Eye (tissue), 1 donor: ENCODE data around the gene EMC9.

Source experiments
- DNase-seq: peaks from one replicate; pipeline ENCODE4 v3.0.0-alpha.2; 2015

Gene EMC9

GRCh38 chr14:24130717-24131548 lies 10.5 kb downstream of the EMC9 start:
- peak; percentile 10 for DNase-seq

DNA sequence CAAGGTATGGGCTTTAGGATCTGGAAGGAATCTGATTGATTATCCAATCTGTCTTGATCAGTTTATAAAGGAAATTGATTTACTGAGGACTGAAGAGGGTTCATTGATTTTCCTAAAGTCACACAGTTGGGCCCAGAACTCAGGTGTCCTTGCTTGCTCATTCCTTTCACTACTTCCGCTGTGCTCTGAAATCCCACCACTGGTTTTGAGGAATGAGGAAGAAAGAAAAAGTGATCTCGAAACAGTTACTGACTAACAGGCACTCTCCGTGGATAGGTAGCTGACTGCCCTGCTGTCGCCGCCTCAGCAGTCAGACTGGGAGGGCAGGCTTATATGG lies 11.0 kb downstream of the EMC9 start, which contains the start of gene FITM1:
TSS of gene FITM1 (plus strand) at position 280 of the 337 bp plus-strand sequence. CDS start 905 bp downstream, outside the sequence.
- DNase-seq, result no peak

- DNase-seq, result no peak
Observed at GRCh38 chr14:24129410-24129998, 11.9 kb downstream of the EMC9 start.

DNA sequence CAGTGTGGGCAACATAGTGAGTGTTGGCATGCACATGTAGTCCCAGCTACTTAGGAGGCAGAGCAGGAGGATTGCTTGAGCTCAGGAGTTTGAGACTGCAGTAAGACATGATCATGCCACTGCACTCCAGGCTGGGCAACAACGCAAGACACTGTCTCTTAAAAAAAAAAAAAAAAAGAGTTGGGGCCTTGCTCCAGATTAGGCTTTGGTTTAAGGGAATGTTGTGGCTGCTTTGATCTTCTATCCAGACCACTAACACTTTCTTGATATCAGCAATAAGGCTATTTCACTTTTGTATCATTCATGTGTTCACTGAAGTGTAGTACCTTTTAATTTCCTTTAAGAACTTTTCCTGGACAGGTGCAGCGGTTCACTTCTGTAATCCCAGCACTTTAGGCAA lies 13.7 kb downstream of the EMC9 start:
- no peak for DNase-seq

- DNase-seq, result no peak
Observed at GRCh38 chr14:24126939-24127338, 14.5 kb downstream of the EMC9 start.

DNA sequence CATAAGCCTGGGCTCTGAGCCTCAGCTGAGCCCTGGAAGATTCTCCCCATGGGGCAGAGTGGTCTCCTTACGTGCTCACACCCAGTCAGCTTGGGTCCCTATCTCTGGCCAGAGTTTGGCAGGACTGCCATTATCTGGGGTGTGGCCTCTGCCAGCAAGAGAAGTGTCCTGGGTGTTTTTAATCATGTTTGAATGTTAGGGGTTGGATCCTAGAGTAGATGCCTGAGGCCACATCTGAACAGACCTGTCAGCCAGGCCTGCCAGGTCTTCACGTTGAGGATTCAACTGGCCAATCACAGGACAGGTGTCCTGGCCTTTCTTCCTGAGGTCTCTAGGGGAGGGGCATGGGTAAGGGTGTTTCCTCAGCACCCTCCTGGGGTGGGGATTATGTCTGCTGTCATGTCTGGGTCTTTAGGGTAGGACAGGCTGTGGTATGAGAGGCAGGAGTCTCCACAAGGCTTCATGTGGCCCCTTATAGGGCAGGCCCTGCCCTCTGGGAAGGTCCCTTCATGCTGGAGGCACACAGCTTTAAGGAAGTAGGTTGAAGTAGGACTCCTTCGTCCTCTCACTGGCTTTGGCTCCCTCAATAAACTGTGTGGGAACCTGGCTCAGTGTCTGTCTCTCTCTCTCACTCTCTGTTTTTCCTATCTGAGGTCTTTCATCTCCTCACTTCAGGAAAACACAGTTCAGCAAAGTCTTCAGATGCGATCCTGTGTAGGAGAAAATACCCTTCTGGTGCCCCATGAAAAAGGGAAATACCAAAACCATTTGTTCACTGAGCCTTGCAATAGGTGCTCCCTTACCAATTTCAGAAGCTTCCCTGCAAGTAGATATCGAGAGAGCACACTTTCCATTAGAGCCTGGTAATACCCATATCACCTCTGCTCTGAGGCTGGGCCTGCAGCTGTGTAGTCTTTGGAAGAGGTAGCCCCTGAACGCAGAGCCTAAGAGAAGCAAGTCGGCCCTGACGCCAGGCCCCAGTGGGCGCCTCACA lies 17.7 kb downstream of the EMC9 start:
- DNase-seq, result no peak

- no peak for DNase-seq
Observed at GRCh38 chr14:24122898-24123297, 18.5 kb downstream of the EMC9 start.

DNA sequence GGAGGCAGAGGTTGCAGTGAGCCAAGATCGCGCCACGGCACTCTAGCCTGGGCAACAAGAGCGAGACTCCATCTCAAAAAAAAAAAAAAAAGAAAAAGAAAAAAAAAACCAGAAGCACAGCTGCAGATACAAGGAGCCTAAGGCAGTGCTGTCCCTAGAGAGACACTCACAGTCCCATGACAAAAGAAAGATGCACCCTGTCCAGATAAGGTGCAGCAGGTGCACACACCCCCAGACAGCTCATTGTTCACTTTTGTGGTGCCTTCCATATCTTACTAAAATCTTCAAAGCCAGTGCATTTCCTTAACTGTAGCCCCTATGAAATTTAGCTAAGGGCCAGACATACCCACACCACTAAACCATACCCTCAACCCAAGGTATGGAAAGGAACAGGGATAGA lies 19.0 kb downstream of the EMC9 start:
- no peak for DNase-seq

GRCh38 chr14:24121210-24121609 lies 20.2 kb downstream of the EMC9 start:
- DNase-seq, result no peak

DNA sequence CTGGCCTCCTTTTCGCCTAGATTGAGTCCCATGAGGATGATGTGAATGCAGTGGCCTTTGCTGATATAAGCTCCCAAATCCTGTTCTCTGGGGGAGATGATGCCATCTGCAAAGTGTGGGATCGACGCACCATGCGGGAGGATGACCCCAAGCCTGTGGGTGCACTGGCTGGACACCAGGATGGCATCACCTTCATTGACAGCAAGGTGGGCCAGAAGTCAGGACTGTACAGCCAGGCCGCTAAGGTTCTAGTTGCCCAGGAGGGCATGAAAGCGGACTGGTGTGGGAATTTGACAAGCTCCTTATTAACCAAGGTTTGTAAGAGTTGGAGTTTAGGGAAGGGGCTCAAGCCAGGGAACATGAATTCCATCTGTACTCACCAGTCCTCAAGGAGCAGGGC lies 21.7 kb downstream of the EMC9 start:
- no peak for DNase-seq

GRCh38 chr14:24117179-24117578 lies 24.2 kb downstream of the EMC9 start:
- DNase-seq, result no peak

- no peak for DNase-seq
Observed at GRCh38 chr14:24116128-24116814, 25.1 kb downstream of the EMC9 start.

- no peak for DNase-seq
Observed at GRCh38 chr14:24115422-24116127, 25.8 kb downstream of the EMC9 start.

DNA sequence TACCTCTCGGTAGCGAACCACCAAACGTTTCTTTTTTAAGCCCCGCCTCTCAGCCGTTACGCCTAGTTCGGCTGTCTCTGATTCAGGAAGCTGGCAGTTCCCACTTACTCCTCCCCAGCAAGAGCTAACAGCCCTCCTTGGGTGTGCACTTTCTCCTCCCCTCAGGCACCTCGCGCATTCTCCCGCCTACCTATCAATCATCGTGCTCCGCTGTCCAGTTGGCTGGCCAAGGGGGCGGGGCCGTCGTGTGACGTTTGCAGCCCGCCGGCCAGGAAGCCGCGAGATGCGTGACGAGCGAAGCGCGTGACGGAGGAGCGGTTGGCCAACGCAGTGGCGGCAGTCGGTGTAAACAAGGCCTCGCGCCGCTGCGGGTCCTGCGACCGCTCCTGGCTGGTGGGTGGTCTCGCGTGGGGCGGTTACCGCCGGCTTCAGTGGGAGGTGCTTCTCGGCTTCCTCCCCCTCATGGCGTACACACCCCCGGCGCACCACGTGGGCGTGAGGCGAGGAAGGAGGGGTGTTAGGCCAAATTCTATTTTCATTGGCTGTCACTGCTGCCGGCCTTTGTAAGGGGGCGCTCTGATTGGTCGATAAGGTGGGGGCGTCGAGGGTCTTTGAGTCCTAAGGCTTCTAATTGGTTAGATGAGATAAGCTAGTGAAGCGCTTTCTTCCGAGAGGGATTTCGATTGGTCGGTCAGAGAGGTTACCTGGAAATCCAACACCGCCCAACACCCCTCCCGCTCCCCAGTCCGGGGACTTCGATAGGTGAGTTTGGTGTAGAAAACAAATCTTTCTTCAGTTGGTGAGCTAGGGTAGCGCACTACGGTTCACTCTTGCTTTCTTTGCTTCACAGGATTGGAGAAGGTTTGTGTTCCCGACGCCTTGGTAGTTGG lies 26.6 kb downstream of the EMC9 start, which contains the start of the genes DCAF11 and NRL:
TSS of gene DCAF11 (plus strand) at position 246 of the 890 bp plus-strand sequence. CDS start 818 bp downstream, outside the sequence.
TSS of gene NRL (minus strand) at position 418 of the 890 bp plus-strand sequence. CDS start 32,101 bp downstream, outside the sequence.
- DNase-seq, result peak; percentile 100

GRCh38 chr14:24113801-24114531 lies 27.4 kb downstream of the EMC9 start:
- peak; percentile 95 for DNase-seq

DNA sequence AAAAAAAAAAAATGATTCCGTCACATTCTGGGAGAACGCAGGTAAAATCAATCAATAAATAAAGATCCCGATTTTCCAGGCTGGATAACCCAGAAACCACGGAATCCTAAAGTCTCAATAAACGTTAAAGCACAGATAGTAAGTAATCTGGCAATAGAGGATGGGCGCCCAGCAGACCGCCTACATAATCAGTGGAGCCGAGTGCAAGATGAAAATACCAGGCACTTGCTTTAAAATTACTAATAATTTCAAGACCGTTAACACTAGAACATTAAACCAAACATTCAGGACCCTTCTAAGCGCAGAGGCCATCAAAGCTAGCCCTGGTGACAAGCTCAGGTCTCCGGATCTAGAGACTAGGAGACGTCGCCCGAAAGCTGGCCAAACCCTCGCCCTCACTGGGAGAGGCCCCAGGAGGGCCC lies 28.0 kb downstream of the EMC9 start:
- DNase-seq, result no peak

DNA sequence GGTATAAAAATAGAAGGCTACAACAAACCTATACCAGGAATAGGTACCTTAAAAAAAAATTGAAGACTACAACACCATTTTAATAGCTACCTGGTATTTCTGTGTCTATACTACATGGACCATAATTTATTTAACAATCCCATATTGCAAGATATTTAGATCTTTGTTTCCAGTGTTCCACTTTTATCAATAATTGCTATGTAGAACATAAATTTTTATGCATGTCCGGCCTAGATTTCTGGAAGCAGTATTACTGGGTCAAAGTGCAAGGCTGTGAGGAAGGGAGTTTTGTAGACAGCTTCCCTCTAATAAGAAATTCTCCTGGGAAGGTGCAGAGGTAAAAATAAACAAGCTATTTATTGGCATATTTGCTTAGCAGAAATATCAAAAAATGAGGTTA lies 30.9 kb downstream of the EMC9 start:
- no peak for DNase-seq

- no peak for DNase-seq
Observed at GRCh38 chr14:24110060-24110459, 31.3 kb downstream of the EMC9 start.

DNA sequence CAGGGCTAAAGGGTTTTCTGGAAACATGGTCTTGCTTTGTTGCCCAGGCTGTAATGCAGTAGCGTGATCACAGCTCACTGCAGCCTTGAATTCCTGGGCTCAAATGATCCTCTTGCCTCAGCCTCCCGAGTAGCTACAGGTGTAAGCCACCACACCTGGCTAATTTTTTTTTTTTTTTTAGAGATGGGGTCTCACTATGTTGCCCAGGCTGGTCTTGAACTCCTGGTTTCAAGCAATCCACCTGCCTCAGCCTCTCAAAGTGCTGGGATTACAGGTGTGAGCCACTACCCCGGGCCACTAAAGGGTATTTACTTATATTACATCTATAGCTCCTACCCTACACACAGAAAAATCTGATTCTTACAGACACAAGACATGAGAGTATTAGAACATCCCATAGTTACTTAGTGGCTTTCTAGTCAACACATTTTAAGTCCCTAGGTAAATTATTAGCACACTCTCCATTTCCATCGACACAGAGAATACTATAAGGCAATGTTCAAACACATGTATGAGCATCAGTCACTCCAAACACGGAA lies 33.0 kb downstream of the EMC9 start:
- DNase-seq, result no peak
